GM10847 (cell line): Measurements from ENCODE around the gene ARRDC5.

Experiments
- POLR2A ChIP-seq: IDR thresholded peaks from 2 replicates; pipeline ENCODE4 v1.6.1; 2011; ENCODE audit not compliant: insufficient read length; ENCODE audit errors: extremely low read depth

The ARRDC5 gene

GRCh38 chr19:4910594-4911281, 8.0 kb upstream of the ARRDC5 start:
- no peak for TF ChIP-seq POLR2A

DNA sequence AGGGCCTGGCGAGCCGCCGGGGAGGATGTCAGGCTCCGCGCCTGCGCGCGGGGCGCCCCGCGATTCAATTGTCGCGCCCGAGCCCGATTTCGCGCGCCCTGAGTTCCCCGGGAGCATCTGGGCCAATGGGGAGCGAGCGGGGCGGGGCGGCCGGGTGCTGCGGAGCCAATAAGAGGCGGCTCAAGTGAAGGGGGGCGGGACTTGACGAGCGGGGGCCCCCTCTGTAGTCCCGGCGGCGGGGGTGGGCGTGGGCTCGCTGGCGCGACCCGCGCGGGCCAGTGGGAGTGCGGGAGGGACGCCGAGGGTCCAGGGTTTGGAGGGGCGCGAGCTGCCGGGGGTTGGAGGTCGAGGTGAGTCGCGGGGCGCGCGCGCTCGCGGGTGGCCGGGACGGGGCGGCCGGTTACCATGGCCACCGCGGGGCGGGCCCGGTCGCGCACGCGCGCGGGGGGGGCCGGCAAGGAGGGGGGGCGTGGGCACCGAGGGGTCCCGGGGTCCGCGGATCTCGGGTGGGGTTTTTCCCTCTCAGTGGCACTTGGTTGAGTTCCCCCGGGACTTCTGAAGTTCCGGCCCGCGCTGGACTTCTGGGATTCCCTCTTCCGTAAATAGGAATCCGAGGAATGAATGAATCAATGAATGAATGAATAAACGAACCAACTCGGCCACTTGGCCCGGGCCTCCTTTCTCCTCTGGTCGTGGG, 7.3 kb upstream of the ARRDC5 start:
- peak; percentile 12 for TF ChIP-seq POLR2A

DNA sequence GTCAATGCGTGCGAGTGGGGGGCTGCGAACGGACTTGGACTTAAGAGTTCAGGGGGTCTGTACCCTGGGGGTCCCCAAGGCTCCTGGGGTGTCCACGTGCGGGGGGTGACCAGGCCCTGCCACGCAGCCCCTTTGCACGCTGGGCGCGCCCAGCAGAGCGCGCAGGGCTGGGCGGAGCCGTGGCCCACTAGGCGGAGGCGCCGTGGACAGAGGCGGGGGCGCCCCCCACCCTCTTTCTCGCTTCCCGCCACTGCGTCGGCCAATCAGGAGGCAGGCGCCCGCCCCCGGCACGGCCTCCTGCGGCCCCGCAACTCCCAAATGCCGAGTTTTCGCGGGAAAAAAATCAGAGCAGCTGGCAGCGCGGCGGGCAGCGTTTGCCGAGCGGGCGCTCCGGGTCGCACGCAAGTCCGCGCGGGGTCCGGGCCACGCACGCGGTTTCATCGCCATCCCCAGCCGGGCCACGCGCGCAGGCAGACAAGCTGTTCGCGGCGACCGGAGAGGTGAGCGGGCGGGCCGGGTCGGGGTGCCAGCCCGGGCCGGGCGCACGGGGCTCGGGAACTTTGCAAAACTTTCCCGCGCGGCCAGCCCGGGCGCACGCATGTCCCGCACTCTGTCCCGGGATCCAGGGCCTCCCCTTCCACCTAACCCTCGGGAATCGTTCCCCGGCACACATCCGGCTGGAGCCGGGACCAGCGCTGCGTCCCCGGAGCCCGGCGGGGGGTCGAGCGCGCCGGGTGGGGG, 6.6 kb upstream of the ARRDC5 start, which contains the start of gene UHRF1:
TSS of gene UHRF1 (plus strand) at position 346 of the 741 bp plus-strand sequence. CDS start 1,385 bp downstream, outside the sequence.
- TF ChIP-seq POLR2A: peak; percentile 59

DNA sequence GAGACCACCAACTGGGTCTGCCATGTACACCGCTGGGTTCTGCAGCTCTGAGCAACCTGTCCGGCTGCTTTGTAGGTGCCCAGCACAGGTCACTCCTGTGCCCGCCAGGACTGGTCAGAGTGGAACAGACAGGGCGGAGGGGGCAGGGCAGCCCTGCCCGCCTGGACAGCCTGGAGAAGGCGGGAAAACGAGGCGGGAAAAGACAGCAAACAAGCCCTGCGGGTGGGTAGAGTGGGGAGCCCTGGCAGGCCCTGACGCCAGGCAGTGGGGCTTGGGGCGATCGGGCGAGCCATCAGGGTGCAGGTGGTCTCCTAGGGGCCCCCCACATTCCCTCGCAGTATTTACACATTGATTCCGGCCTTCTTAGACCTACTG, 6.1 kb upstream of the ARRDC5 start:
- no peak for TF ChIP-seq POLR2A

GRCh38 chr19:4908360-4908759, 5.7 kb upstream of the ARRDC5 start:
- TF ChIP-seq POLR2A: no peak

- TF ChIP-seq POLR2A: no peak
Measured at GRCh38 chr19:4906963-4907362, 4.3 kb upstream of the ARRDC5 start.

DNA sequence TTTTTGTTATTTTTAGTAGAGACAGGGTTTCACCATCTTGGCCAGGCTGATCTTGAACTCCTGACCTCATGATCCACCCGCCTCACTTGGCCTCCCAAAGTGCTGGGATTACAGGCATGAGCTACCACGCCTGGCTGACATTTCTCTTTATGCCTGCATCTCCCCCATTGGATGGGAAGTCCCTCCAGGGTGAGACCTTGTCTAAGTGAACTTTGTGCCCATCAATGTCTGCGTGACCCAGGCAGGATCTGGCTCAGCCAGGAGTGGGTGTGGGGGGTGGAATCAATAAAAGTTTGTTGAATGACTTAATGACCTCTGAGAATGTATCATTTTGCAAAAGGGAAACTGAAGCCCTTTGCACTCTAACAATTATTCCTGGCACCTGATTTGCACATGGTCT, 1.8 kb upstream of the ARRDC5 start:
- TF ChIP-seq POLR2A: no peak

DNA sequence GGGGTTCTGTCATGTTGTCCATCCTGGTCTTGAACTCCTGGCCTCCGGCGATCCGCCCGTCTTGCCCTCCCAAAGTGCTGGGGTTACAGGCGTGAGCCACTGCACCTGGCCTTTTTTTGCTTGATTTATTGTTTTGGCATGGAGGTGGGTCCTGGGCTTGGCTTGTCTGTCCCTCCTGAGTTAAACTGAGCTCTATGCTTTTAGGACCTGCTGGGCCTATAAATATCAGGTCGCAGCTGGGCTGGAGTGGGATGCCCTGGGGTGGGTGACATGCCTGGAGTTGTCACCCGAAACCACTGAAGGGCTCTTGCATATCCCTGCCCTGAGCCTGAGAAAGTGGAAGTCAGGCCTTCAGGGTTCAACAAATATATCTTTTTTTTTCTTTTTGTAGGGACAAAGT, 5.5 kb downstream of the ARRDC5 start:
- TF ChIP-seq POLR2A: no peak

GRCh38 chr19:4896372-4896771, 6.3 kb downstream of the ARRDC5 start:
- no peak for TF ChIP-seq POLR2A

DNA sequence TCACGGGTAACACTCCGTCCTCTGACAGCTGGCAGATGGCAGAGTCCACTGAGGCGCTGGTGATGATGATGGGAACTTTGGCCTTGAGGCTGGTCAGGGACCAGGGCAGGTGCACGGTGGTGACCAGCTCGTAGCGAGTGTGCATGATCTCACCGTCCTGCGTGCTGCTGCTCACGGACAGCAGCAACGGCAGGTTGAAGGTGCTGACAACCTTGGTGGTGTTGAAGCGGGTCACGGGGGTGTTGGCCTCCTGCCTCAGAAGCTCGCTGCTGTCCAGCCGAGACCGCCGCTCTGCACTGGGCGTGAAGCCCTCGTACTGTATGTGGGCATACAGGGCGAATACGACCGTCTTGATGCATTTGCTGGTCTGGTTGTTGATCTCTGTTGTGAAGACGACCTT, 11.6 kb downstream of the ARRDC5 start:
- TF ChIP-seq POLR2A: no peak

- no peak for TF ChIP-seq POLR2A
Measured at GRCh38 chr19:4889034-4889815, 13.5 kb downstream of the ARRDC5 start.

GRCh38 chr19:4879041-4879440, 23.7 kb downstream of the ARRDC5 start:
- TF ChIP-seq POLR2A: no peak

DNA sequence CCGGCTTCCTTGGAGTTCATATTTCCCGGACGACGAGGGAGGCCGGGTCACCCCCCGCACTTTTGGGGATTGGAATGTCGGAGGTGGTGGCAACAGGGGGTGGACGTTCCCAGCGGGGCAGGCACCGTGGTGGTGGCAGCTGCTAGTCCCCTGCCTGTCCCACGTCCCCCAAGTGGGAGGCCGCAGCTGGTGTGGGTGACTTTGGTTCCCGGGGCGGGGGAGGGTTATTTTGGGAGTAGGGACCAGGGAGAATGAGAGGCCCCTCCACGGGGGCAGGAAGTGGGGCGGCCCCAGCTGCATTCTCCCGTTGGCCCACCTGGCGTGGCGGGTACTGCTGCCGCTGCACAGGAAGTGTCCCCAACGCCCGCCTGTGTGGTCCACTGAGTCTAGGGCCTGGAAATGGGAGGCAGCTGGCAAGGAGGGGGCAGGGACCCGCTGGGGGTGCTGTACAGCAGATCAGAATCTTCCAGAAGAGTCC, 24.2 kb downstream of the ARRDC5 start:
- TF ChIP-seq POLR2A: no peak

GRCh38 chr19:4877753-4878490, 24.8 kb downstream of the ARRDC5 start:
- no peak for TF ChIP-seq POLR2A

DNA sequence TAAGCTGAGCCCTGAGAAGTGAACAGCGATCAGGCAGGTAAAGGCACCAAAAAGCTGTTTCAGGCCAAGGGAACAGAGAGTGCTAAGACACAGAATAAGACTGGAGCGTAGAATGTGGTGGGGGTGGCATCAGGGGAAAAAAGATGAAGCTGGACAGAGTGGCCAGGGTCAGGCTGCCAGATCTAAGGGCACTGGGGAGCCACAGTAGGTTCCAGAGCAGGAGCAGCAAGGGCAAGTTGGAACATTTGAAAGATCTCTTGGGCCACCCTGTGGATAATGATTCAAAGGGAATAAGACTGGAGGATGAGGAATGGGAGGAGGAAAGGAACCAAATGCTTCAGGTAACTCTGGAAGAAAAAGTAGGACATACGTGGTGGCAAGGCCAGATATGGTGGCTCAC, 28.8 kb downstream of the ARRDC5 start:
- no peak for TF ChIP-seq POLR2A

GRCh38 chr19:4871711-4872110, 31.0 kb downstream of the ARRDC5 start:
- no peak for TF ChIP-seq POLR2A
